MM.1S (cell line): ENCODE results near the gene CEP43.

Source experiments
- DNase-seq: peaks from one replicate; pipeline ENCODE4 v3.0.0-alpha.2; 2015
- H2AFZ ChIP-seq: fragments of 300-600 bp; sonication (generic); 2 replicates; pipeline ENCODE4 v1.6.0; 2016; ENCODE audit warnings: antibody characterized with exemption, low read length
- H3F3A ChIP-seq: fragments of 300-600 bp; sonication (generic); 2 replicates; pipeline ENCODE4 v1.6.1; 2016; ENCODE audit warnings: mild to moderate bottlenecking, antibody characterized with exemption, low read length, moderate library complexity, mixed read lengths; ENCODE audit not compliant: insufficient read depth
- H3K27ac ChIP-seq: fragments of 300-600 bp; sonication (generic); 2 replicates; pipeline ENCODE4 v1.5.1; 2016; ENCODE audit warnings: mild to moderate bottlenecking, low read length
- H3K27me3 ChIP-seq: fragments of 300-600 bp; sonication (generic); replicated peaks from 2 replicates; pipeline ENCODE4 v1.6.0; 2016; ENCODE audit warnings: low read length; ENCODE audit not compliant: insufficient read depth
- H3K36me3 ChIP-seq: fragments of 300-600 bp; sonication (generic); replicated peaks from 2 replicates; pipeline ENCODE4 v1.6.1; 2016; ENCODE audit warnings: mild to moderate bottlenecking, low read length, mixed read lengths; ENCODE audit not compliant: insufficient read depth
- H3K4me1 ChIP-seq: fragments of 300-600 bp; sonication (generic); 2 replicates; pipeline ENCODE4 v1.6.1; 2016; ENCODE audit warnings: low read length, mixed read lengths
- H3K4me2 ChIP-seq: fragments of 300-600 bp; sonication (generic); 2 replicates; pipeline ENCODE4 v1.6.0; 2016; ENCODE audit warnings: low read depth, low read length
- H3K4me3 ChIP-seq: fragments of 300-600 bp; sonication (generic); 2 replicates; pipeline ENCODE4 v1.5.1; 2016; ENCODE audit warnings: low read length, mixed read lengths
- H3K79me2 ChIP-seq: fragments of 300-600 bp; sonication (generic); 2 replicates; pipeline ENCODE4 v1.6.1; 2016; ENCODE audit warnings: mixed run types, low read length, mixed read lengths
- H3K9ac ChIP-seq: fragments of 300-600 bp; sonication (generic); 2 replicates; pipeline ENCODE4 v1.6.1; 2016; ENCODE audit warnings: low read length, mixed read lengths
- H3K9me2 ChIP-seq: fragments of 300-600 bp; sonication (generic); replicated peaks from 2 replicates; pipeline ENCODE4 v1.6.1; 2016; ENCODE audit warnings: mild to moderate bottlenecking, low read length, mixed read lengths; ENCODE audit not compliant: insufficient read depth
- H3K9me3 ChIP-seq: fragments of 300-600 bp; sonication (generic); replicated peaks from 2 replicates; pipeline ENCODE4 v1.6.1; 2016; ENCODE audit warnings: mild to moderate bottlenecking, low read length, mixed read lengths; ENCODE audit not compliant: insufficient read depth
- H4K20me1 ChIP-seq: fragments of 300-600 bp; sonication (generic); 2 replicates; pipeline ENCODE4 v1.6.1; 2016; ENCODE audit warnings: mild to moderate bottlenecking, low read length, moderate library complexity, mixed read lengths; ENCODE audit not compliant: insufficient read depth
- CTCF ChIP-seq: fragments of 300-600 bp; sonication (generic); IDR thresholded peaks from 2 replicates; pipeline ENCODE4 v1.5.1; 2016; ENCODE audit warnings: antibody characterized with exemption, low read length, mixed read lengths
- EZH2 ChIP-seq: fragments of 300-600 bp; sonication (generic); optimal IDR thresholded peaks from 2 replicates; pipeline ENCODE3; 2017; ENCODE audit warnings: low read depth, mild to moderate bottlenecking, antibody characterized with exemption, low read length, mixed read lengths
- EZH2phosphoT487 ChIP-seq: fragments of 300-600 bp; sonication (generic); IDR thresholded peaks from 2 replicates; pipeline ENCODE4 v1.6.1; 2018; ENCODE audit warnings: antibody characterized with exemption, low read length

Gene CEP43

DNA sequence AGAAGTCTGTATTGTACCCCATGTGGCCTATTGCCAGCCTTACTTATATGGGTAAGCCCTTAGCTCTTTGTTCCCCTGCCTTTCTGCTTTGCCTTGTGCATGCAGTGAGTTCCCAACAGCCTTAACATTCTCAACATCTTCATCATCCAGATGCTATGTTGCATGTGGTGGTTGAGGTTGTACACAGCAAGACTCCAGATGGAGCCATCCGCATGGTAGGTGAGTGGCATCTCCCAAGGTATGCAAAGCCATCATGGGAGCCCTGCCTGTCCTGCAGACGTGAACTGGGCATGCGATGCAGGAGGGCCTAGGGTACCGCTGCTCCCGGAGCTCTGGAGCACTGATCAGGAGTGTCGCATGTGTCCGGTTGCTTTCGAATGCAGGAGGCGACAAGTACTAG, 16.1 kb downstream of the CEP43 start:
- H3K36me3 ChIP-seq, result no peaks in the 10 kb centered on the region

GRCh38 chr6:167020206-167020605, 21.0 kb downstream of the CEP43 start:
- H3K79me2 ChIP-seq, result no peaks in the 10 kb centered on the region
- no peak overlapping the region for H2AFZ ChIP-seq
- no peak overlapping the region for H3K4me3 ChIP-seq
- no peaks in the 10 kb centered on the region for H3K9me2 ChIP-seq
- H3K27me3 ChIP-seq, result no peaks in the 10 kb centered on the region
- H4K20me1 ChIP-seq, result no peaks in the 10 kb centered on the region
- H3K9ac ChIP-seq, result no peak overlapping the region
- no peak for TF ChIP-seq CTCF
- H3K36me3 ChIP-seq, result no peaks in the 10 kb centered on the region
- no peaks in the 10 kb centered on the region for H3K9me3 ChIP-seq
- no peaks in the 10 kb centered on the region for H3K4me1 ChIP-seq
- H3F3A ChIP-seq, result no peaks in the 10 kb centered on the region
- H3K4me2 ChIP-seq, result no peak overlapping the region
- DNase-seq, result no peak
- H3K27ac ChIP-seq, result no peak overlapping the region

More for the DNA sequence above, 16.1 kb downstream of the CEP43 start:
- Histone ChIP-seq H3K9ac (no peak overlapping the region), H3K4me2 (no peak overlapping the region), H3K4me1 (no peaks in the 10 kb centered on the region), H3K27me3 (no peaks in the 10 kb centered on the region), H3K27ac (no peak overlapping the region), H4K20me1 (no peaks in the 10 kb centered on the region), H3K4me3 (no peak overlapping the region), H3K79me2 (no peaks in the 10 kb centered on the region), H3K9me2 (no peaks in the 10 kb centered on the region), H2AFZ (no peak overlapping the region), H3K9me3 (no peaks in the 10 kb centered on the region), H3F3A (no peaks in the 10 kb centered on the region)
- no peak for DNase-seq
- TF ChIP-seq CTCF (no peak), EZH2 (no peak), EZH2phosphoT487 (no peak)

GRCh38 chr6:167027308-167027707, 28.1 kb downstream of the CEP43 start:
- no peak for DNase-seq
- Histone ChIP-seq H2AFZ (no peak overlapping the region), H3K79me2 (no peaks in the 10 kb centered on the region), H3K4me1 (no peaks in the 10 kb centered on the region), H3K9me3 (no peaks in the 10 kb centered on the region), H3K9me2 (no peaks in the 10 kb centered on the region), H4K20me1 (no peaks in the 10 kb centered on the region), H3K4me2 (no peak overlapping the region), H3K9ac (no peak overlapping the region), H3F3A (no peaks in the 10 kb centered on the region), H3K27ac (no peak overlapping the region), H3K36me3 (no peaks in the 10 kb centered on the region), H3K27me3 (no peaks in the 10 kb centered on the region), H3K4me3 (no peak overlapping the region)
- TF ChIP-seq EZH2phosphoT487 (no peak), CTCF (no peak), EZH2 (no peak)
